DND-41 (cell line): ENCODE data around the gene SND1.

Experiments used
- ATAC-seq: fragments of 200-7000 bp; cut with Tn5 transposase; 3 replicates; pipeline ENCODE4 v1.9.1; 2021; ENCODE audit warnings: low read depth; ENCODE audit not compliant: insufficient read depth
- DNase-seq: peaks from one replicate; pipeline ENCODE4 v3.0.0-alpha.2; 2020
- H2AFZ ChIP-seq: 2 replicates; pipeline ENCODE4 v1.6.0; 2012; ENCODE audit warnings: low read depth, low read length
- H3K27ac ChIP-seq: 2 replicates; pipeline ENCODE4 v1.5.1; 2012; ENCODE audit warnings: low read length, inconsistent platforms
- H3K27me3 ChIP-seq: fragments of 200-600 bp; sonication (generic); 2 replicates; pipeline ENCODE4 v1.6.0; 2012; ENCODE audit warnings: low read length, mild to moderate bottlenecking, inconsistent platforms; ENCODE audit not compliant: insufficient read depth, poor library complexity
- H3K36me3 ChIP-seq: 2 replicates; pipeline ENCODE4 v1.5.1; 2012; ENCODE audit warnings: low read length, inconsistent platforms; ENCODE audit not compliant: insufficient read depth
- H3K4me1 ChIP-seq: 2 replicates; pipeline ENCODE4 v1.5.1; 2012; ENCODE audit warnings: mild to moderate bottlenecking, low read length; ENCODE audit not compliant: insufficient read depth
- H3K4me2 ChIP-seq: 2 replicates; pipeline ENCODE4 v1.6.0; 2012; ENCODE audit warnings: mild to moderate bottlenecking, moderate library complexity, low read length, inconsistent platforms; ENCODE audit not compliant: insufficient read depth
- H3K4me3 ChIP-seq, 2 experiments: fragments of 200-600 bp in 1 of 2; shearing (Covaris generic) in 1 of 2; 2 replicates each; pipeline ENCODE4 v1.5.1; 2012 to 2016; ENCODE audit warnings: inconsistent platforms in 2 of 2, low read length in 2 of 2, mild to moderate bottlenecking in 2 of 2, low read depth in 1 of 2, moderate library complexity in 1 of 2
- H3K79me2 ChIP-seq: 2 replicates; pipeline ENCODE4 v1.6.0; 2012; ENCODE audit warnings: low read length, inconsistent platforms; ENCODE audit not compliant: insufficient read depth
- H3K9ac ChIP-seq: 2 replicates; pipeline ENCODE4 v1.6.0; 2012; ENCODE audit warnings: low read depth, mild to moderate bottlenecking, inconsistent platforms, low read length, moderate library complexity
- H3K9me3 ChIP-seq: 2 replicates; pipeline ENCODE4 v1.5.1; 2012; ENCODE audit warnings: low read length, moderate library complexity, mild to moderate bottlenecking, inconsistent platforms; ENCODE audit not compliant: insufficient read depth, severe bottlenecking
- H4K20me1 ChIP-seq: 2 replicates; pipeline ENCODE4 v1.6.0; 2012; ENCODE audit warnings: low read length; ENCODE audit not compliant: insufficient read depth
- CTCF ChIP-seq: IDR thresholded peaks from 2 replicates; pipeline ENCODE4 v1.5.1; 2012; ENCODE audit warnings: borderline replicate concordance, low read length, moderate library complexity, mild to moderate bottlenecking; ENCODE audit not compliant: poor library complexity, severe bottlenecking; ENCODE audit errors: extremely low read depth
- EZH2 ChIP-seq: IDR thresholded peaks from 3 replicates; pipeline ENCODE4 v1.6.1; 2012; ENCODE audit warnings: borderline replicate concordance, low read depth, mild to moderate bottlenecking, moderate library complexity, low read length, inconsistent platforms; ENCODE audit not compliant: severe bottlenecking

The SND1 gene

DNA sequence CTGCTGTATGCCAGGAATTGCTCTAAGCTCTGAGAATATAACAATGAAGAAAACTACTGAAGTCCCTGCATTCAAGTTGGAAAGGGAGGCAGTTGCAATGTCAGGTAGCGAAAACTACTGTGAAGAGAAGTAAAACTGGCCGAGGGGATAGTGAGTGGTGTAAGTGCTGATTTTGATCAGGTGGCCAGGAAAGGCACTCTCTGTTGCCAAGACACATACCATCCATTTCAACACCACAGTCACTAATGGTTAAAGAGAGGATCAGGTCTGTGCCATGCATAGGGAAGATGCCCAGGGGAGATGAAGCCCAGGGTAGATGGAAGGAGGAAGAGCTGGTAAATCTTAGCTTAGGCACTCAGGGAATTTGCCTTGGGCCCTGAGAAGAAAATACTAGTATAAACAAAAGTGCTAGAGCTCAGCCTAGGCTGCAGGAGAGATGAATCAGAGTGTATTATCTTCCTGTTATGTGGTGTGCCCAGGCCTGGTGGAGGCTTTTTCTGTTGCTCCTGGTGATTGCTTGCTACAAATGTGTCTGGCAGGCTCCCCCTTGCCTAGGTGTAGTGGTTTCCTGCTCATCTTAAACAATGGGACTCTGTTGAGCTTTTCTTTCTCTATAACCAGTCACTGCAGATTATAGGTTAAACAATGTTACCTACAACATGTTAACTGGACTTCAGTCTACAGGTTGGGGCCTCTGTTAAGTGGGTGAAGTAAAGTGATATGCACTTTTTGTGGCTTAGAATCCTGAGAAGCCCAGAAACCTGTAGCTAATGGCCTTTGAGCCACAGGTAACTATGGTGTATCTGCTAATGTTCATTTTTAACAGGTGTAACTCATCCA is 253.7 kb downstream of the SND1 start:
- Histone ChIP-seq H3K4me2 (no peak overlapping the region), H3K36me3 (peaks cover 17% of the 10 kb centered on the region; the same call in 1 of the 2 replicates)
- ATAC-seq: peak; percentile 40; the same call in 2 of the 3 replicates

GRCh38 chr7:127907110-127908040 is 255.4 kb downstream of the SND1 start:
- Histone ChIP-seq H3K4me3 (no peak overlapping the region), H3K27me3 (no peaks in the 10 kb centered on the region), H3K4me1 (no peaks in the 10 kb centered on the region), H3K36me3 (peaks cover 19% of the 10 kb centered on the region; the same call in 1 of the 2 replicates), H3K79me2 (no peaks in the 10 kb centered on the region), H2AFZ (no peak overlapping the region), H3K27ac (no peak overlapping the region), H3K4me2 (no peak overlapping the region), H3K9ac (no peak overlapping the region), H3K9me3 (no peaks in the 10 kb centered on the region), H4K20me1 (peaks cover 2% of the 10 kb centered on the region; the same call in 1 of the 2 replicates)
- no peak for DNase-seq
- TF ChIP-seq EZH2 (no peak), CTCF (no peak)
- no peak for ATAC-seq

More for the DNA sequence above, 253.7 kb downstream of the SND1 start:
- H4K20me1 ChIP-seq: peaks cover 10% of the 10 kb centered on the region; the same call in 1 of the 2 replicates
- H3K27me3 ChIP-seq: no peaks in the 10 kb centered on the region
- H3K9me3 ChIP-seq: no peaks in the 10 kb centered on the region
- no peaks in the 10 kb centered on the region for H3K79me2 ChIP-seq
- no peak for DNase-seq
- TF ChIP-seq EZH2: no peak
- no peak for TF ChIP-seq CTCF
- no peak overlapping the region for H2AFZ ChIP-seq
- H3K9ac ChIP-seq: no peak overlapping the region
- no peaks in the 10 kb centered on the region for H3K4me1 ChIP-seq
- H3K4me3 ChIP-seq: no peak overlapping the region
- H3K27ac ChIP-seq: no peak overlapping the region

DNA sequence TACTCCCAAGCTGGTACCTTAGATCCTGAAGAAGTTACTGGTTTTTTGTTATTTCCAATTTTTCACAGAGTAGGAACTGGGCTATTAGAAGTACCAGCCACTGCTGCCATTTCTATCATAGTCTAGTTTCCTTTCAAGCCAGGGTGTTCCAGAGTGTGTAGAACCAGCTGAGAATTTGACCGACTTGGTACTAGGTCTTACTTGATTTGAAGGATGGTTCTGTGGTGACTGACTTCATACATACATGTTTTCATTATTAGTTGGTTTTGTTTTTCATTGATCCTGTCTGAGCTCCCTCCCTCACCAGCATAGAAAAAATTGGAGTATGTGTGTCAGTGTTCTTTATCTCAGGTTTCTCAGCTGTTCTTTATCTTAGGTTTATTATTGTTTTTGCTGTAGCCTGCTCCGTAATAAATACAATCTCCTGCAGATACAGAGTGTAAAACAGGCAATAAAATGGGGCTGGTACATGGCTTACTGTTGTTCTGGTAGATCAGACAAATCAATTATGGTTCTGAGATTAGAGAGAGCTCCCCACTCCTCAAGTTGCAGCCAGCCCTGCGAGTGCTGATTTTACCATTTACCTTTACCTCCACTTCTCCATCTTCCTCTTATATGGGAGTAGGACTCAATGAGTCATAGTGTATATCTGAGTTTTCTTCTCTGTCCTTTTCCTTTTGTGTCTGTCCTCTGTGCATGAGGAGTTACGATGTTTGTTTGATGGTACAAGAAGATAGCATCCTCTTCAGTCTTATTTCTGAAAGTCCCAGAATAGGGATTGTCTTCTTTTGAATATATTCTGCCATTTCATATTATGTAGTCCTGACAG is 256.6 kb downstream of the SND1 start:
- no peaks in the 10 kb centered on the region for H3K4me1 ChIP-seq
- H3K9me3 ChIP-seq: no peaks in the 10 kb centered on the region
- no peak for TF ChIP-seq EZH2
- no peak overlapping the region for H3K4me2 ChIP-seq
- ATAC-seq (no peak), DNase-seq (no peak)
- no peaks in the 10 kb centered on the region for H3K27me3 ChIP-seq
- H4K20me1 ChIP-seq: no peaks in the 10 kb centered on the region
- no peak overlapping the region for H3K4me3 ChIP-seq
- no peak overlapping the region for H3K9ac ChIP-seq
- no peak overlapping the region for H3K27ac ChIP-seq
- H2AFZ ChIP-seq: no peak overlapping the region
- H3K79me2 ChIP-seq: no peaks in the 10 kb centered on the region
- H3K36me3 ChIP-seq: peaks cover 19% of the 10 kb centered on the region; the same call in 1 of the 2 replicates
